Activated CD8-positive, alpha-beta memory T cell treated with anti-CD3 and anti-CD28 coated beads for 24 hours (primary cell): ENCODE results near the gene LORICRIN.
A peak's percentile ranks its signal among the peaks of the same experiment; 100 is the strongest.

Experiments used
- DNase-seq: peaks from one replicate; pipeline ENCODE4 v3.0.0-alpha.2; 2020

The LORICRIN gene

DNA sequence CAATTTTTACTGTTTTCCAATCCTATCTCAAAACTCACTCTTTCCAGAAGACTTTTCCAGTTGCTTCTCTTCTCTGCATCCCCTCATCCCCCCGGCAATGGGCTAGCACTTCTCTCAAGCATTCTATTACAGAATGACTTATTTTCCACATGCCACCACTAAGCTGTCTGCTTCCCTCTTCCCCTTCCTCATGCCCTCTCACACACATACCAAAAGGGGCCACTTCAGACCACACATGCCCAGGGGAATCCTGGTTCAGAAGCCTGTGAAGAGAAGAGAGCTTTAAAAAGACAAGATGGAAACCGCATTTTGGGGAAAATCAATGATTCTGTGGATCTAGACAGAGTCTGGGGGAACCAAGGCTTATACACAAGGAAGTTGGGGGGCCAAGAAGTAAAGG lies 8.4 kb upstream of the LORICRIN start:
- no peak for DNase-seq

DNA sequence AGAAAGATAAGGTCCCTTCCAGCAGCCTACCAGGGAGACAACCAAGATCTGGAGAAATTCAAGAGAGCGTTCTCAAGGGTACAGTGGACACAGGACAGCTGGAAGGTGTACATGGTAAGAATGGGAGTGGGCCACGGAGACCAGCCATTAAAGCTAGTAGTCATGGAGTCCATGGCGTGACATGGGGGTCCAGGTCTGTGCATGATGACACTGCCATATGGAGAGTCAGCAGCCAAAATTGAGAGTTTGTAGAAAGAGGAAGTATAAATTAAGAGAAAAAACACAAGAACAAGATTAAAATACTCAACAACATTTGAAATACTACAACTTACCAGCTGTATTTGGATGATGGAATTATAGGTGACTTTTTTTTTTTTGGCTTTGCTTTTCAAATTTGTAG lies 7.9 kb upstream of the LORICRIN start:
- no peak for DNase-seq

DNA sequence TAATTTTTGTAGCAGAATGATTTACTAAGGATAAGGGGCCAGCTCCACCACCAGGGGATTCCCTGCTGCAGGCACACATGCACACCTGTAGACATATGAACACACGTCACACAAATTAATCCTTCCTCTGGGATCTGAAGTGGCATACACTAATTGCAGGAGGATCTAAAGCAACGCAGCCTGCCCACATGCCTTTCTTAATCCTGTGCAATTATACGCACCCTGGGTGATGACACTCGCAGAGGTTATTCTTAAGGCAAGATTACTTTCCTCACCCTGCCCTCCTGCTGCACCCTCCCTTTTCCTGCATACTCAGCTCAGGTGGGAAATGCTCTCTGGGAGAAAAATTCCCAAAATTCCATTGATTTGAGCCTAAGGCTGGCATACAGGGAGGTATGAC lies 7.5 kb upstream of the LORICRIN start:
- no peak for DNase-seq

GRCh38 chr1:153253076-153253475 lies 6.4 kb upstream of the LORICRIN start:
- no peak for DNase-seq

GRCh38 chr1:153253693-153254092 lies 5.8 kb upstream of the LORICRIN start:
- no peak for DNase-seq

DNA sequence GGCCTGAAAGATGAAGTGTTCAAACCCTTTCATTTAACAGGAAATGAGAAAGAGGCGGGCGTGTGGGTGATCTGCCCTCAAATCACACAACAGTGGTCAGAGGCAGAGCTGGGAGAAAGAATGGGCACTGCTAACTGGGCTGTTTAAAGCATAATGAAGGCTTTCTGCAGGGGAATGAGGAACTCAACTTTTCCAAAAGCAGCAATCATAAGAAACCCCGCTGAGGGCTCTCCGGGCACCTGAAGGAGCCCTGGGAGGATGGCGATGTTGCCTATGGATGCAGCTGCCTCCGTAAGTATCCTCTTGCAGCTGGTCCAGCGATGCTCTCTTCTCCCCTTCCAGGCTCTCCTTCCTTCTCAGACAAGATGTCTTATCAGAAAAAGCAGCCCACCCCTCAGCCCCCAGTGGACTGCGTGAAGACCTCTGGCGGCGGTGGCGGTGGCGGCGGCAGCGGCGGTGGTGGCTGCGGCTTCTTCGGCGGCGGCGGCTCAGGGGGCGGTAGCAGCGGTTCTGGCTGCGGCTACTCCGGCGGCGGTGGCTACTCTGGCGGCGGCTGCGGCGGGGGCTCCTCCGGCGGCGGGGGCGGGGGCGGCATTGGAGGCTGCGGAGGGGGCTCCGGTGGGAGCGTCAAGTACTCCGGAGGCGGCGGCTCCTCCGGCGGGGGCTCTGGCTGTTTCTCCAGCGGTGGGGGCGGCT lies 1.2 kb downstream of the LORICRIN start:
- DNase-seq, result no peak

DNA sequence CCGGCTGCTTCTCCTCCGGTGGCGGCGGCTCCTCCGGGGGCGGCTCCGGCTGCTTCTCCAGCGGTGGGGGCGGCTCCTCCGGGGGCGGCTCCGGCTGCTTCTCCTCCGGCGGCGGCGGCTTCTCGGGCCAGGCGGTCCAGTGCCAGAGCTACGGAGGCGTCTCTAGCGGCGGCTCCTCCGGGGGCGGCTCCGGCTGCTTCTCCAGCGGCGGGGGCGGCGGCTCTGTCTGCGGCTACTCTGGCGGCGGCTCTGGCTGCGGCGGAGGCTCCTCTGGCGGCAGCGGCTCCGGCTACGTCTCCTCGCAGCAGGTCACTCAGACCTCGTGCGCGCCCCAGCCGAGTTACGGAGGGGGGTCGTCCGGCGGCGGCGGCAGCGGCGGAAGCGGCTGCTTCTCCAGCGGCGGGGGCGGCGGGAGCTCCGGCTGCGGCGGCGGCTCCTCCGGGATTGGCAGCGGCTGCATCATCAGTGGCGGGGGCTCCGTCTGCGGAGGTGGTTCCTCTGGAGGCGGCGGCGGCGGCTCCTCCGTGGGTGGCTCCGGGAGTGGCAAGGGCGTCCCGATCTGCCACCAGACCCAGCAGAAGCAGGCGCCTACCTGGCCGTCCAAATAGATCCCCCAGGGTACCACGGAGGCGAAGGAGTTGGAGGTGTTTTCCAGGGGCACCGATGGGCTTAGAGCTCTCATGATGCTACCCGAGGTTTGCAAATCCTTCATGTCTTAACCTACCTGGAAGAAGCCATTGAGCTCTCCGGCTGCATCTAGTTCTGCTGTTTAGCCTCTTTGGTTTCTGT lies 2.0 kb downstream of the LORICRIN start:
- DNase-seq, result no peak

- DNase-seq, result no peak
Measured at GRCh38 chr1:153262070-153262366, 2.5 kb downstream of the LORICRIN start.

DNA sequence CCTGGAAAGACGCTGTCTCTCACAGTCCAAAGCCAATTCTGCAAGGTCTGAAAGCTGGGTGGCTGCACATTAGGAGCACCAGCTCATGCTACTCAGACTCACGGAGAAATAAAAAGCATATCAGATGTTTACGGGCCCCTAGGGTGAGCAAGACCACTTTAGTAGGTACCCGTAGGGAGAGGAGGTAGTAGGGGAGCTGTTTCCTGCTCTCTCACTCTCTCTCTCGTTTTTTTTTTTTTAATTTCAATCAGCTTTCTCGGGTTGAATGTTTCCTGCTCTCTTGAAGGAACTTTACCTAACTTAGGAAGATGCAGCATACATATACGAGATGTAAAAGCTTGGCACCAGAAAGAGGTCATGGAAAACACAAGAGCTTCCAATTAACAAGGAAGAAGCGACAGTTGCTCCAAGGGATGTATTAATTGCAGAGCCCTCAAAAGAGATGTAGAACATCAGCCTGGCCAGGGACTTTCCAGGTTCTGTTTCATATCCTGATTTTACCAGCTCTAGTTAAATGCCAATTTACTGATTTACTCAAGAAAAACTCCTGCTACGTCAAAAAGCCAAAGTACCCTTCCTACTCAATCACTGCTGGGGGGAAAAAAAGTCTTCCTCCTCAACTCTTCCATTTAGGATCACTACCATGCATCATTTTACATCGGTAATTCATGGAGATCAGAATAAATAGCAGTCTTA lies 3.1 kb downstream of the LORICRIN start:
- no peak for DNase-seq

DNA sequence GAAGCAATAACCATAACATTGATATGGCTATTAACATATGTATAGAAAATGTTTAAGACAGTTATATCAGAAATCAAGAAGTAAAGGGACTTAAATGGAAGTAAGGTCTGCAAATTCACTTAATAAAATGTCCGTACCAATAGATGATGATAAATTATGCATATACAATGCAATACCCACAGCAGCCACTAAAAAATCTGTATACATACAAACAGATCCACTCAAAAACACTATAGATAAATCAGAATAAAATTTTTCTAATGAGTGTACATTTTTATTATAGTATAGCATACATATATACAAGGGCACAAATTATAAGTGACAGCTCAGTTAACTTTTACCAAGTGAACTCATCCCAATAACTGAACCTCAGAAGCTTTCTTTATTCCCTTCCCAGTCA lies 6.0 kb downstream of the LORICRIN start:
- DNase-seq, result no peak

DNA sequence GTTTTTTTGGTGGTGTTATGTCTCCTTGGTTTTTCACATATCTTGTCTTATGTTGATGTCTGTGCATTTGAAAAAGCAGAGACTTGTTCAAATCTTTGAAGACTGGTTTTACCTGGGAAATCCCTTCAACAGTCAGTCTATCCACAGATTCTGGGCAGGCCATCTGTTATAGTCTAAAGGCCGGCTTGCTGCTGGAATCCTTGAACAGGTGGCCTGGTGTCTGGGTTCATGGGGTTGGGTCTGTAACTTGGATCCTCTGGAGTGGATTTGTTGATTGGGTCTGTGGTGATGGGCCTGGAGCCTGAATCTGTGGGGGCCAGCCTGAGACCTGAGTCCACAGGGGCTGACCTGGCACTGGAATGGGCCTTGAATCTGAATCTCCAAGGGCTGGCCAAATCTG lies 12.2 kb downstream of the LORICRIN start:
- DNase-seq, result no peak

DNA sequence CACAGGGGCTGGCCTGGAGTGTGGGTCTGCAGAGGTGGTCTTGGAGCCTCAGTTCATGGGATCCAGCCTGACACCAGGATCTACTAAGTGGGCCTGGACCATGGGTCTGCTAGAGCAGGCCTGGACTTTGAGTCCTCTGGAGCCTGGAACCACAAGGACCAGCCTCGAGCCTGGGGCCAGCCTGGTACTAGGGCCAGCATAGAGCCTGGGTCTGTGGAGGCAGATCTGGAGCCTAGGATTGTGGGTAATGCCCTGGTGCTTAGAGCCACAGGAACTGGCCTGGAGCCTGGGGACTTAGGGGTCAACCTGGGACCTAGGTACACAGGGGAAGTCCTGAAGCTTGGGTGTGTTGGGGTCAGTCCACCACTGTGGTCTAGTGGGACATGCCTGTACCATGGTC lies 12.7 kb downstream of the LORICRIN start:
- DNase-seq, result no peak

GRCh38 chr1:153277852-153278251 lies 18.4 kb downstream of the LORICRIN start:
- peak; percentile 64 for DNase-seq

- DNase-seq, result no peak
Measured at GRCh38 chr1:153288634-153289275, 29.3 kb downstream of the LORICRIN start.

DNA sequence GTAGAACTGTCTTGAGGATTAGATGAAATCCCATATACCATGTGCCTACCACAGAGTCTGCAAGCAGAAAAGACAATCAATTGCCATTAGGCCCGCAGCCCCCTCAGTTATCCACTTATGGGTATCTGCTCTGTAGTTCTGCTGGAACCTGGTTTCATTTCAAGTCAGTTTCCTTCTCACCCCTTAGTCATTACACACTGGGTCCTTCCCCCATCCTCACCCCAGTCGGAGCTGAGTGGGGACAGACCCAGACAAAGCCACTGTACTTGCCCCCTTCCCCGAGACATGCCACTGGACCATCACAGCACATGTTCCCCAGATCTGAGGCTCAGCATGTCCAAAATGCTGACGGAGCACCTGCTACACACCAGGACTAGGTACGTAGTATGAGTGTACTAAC lies 32.0 kb downstream of the LORICRIN start:
- DNase-seq, result no peak

DNA sequence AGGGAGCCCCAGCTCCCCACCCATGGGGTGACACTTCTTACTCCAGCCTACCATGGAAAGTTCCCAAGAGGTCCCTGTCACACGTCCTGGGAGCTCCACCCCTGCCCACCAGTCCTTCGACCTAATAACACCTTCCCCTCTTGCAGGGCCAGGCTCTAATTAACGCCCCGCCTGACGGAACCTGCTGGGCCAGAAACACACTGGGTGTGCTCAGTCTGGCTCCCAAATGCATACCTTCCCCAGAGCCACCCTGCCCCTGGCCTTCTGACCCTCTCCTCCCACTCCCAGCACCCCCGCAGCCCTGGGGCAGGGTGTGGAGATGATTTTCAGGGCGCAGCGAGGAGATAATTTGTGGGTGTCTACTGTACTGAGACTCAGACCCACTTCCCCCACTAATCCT lies 32.7 kb downstream of the LORICRIN start:
- DNase-seq, result no peak

GRCh38 chr1:153292740-153293479 lies 33.4 kb downstream of the LORICRIN start:
- DNase-seq, result no peak

- DNase-seq, result no peak
Measured at GRCh38 chr1:153293480-153293775, 33.9 kb downstream of the LORICRIN start.

DNA sequence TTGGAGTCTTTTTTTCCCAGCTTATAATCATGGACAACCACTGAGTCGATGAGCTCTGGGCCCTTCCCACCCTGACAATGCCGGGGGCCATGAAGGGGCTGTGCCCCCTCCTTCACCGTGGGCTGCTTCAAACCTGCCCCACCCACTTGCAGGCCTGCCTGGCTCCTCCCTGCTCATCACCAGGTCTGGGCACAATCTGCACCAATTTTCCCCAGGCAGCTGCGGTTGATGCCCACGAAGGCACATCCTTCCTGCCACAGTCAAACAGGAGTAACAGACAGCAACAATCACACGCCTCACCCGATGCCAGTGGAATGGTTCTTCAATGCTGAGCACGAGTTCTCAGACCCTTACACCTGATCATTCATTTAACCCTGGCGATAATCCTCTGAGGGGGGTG lies 34.4 kb downstream of the LORICRIN start:
- no peak for DNase-seq

- no peak for DNase-seq
Measured at GRCh38 chr1:153302308-153302707, 42.8 kb downstream of the LORICRIN start.

DNA sequence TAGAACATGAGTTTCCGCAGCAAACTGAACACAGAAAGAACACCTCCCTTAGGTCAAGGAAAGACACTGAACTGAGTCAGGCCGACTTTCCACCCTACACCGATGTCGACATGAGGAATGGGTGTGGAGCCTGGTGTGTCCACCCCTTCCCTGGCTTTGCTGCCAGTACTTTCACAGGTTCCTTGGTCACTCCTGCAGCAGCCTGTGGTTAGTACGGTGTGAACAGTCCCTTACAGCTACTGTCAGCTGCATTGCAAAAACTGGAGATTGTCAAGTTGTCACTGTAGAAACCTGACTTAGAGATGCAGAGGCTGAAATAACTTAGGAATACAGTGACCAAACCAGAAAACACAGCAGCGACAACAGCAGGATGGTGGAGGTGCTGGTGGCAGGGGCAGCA lies 46.2 kb downstream of the LORICRIN start:
- DNase-seq, result no peak

GRCh38 chr1:153306303-153307220 lies 47.1 kb downstream of the LORICRIN start:
- no peak for DNase-seq
